Measurements from ENCODE around the gene MED9.

MED9 gene

DNA sequence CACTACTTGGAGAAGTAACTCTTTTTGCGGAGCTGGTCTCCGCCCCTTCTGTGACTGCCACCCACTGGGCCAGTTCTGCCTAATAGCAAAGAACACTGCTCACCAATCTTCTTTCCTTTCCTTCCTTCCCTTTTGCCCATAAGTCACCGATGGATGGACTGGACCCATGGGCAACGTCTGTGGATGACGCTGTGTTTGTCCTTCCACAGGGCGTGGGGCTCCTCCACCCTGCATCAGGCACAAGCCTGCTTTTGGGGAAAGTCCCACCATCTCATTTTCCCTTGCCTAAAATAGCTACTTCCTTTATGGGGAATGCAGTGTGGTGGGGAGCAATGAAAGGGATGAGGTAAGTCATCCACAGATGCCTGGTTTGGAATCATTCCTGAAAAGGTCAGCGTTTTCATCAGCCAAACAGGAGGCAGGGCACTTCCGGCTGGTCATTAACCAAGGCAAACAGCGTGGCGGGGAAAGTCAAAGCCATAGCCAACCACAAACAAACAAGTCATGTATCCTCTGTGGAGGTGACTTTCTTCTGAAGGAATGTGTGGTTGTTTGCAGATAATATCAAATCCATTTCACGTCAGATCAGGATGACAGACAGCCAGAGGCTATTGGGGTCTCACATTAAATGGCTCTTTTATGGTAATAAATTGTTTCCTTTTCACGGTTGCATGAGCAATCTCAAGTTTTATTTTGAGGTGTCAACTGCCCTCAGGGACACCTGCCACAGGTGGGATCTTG lies 30.7 kb upstream of the MED9 start:
- no peaks in the 10 kb centered on the region for H3K36me3 ChIP-seq (ENCODE audit: insufficient read depth, low read length)
- H3K27me3 ChIP-seq (ENCODE audit: insufficient read depth, low read length, poor library complexity) = no peaks in the 10 kb centered on the region
- no peaks in the 10 kb centered on the region for H3K9me3 ChIP-seq (ENCODE audit: insufficient read depth, low read length, severe bottlenecking)
- no peak for TF ChIP-seq EZH2 (IDR thresholded peaks at IDR 0.05; ENCODE audit: borderline replicate concordance, low read depth, low read length, severe bottlenecking)
- TF ChIP-seq, protein P1, sequence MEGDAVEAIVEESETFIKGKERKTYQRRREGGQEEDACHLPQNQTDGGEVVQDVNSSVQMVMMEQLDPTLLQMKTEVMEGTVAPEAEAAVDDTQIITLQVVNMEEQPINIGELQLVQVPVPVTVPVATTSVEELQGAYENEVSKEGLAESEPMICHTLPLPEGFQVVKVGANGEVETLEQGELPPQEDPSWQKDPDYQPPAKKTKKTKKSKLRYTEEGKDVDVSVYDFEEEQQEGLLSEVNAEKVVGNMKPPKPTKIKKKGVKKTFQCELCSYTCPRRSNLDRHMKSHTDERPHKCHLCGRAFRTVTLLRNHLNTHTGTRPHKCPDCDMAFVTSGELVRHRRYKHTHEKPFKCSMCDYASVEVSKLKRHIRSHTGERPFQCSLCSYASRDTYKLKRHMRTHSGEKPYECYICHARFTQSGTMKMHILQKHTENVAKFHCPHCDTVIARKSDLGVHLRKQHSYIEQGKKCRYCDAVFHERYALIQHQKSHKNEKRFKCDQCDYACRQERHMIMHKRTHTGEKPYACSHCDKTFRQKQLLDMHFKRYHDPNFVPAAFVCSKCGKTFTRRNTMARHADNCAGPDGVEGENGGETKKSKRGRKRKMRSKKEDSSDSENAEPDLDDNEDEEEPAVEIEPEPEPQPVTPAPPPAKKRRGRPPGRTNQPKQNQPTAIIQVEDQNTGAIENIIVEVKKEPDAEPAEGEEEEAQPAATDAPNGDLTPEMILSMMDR (IDR thresholded peaks at IDR 0.05; ENCODE audit: borderline replicate concordance, extremely low read depth, low read length, poor library complexity, severe bottlenecking) = no peak
- ATAC-seq (ENCODE audit: insufficient read depth, low read depth) = no peak
- no peak overlapping the region for H3K27ac ChIP-seq (ENCODE audit: low read length)
- no peaks in the 10 kb centered on the region for H4K20me1 ChIP-seq (ENCODE audit: insufficient read depth, low read length)
- no peak overlapping the region for H3K9ac ChIP-seq (ENCODE audit: low read depth, low read length)
- no peak overlapping the region for H3K4me2 ChIP-seq (ENCODE audit: insufficient read depth, low read length)
- DNase-seq = no peak
- H3K4me3 ChIP-seq (ENCODE audit: low read depth in 1 of 2, low read length in 2 of 2) = no peak overlapping the region
- H3K79me2 ChIP-seq (ENCODE audit: insufficient read depth, low read length) = no peaks in the 10 kb centered on the region
- no peaks in the 10 kb centered on the region; the same call in 1 of the 2 replicates for H3K4me1 ChIP-seq (ENCODE audit: insufficient read depth, low read length)
- no peak overlapping the region for H2AFZ ChIP-seq (ENCODE audit: low read depth, low read length)

DNA sequence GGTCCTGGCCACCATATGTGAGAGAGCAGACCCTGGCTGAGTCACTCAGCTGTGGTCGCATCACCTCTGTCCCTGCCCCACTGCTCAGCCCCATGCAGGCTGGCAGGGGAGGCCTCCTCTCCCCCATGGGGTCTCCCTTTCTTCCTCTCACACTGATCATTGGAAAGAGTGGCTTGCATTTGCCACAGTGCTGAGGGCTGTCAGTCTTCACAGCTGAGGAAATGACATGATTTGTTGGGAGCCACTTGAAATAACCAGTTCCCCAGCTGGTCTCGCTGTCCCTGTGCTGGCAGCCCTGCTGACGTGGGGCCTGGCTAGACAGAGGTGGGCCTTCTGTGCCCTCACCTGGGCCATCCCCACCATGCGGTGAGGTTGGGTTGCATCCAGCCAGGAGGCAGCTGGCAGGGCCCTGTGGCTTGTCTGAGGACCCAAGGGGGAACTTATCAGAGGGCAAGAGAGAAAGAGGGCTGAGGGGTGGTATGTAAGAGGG lies 30.1 kb upstream of the MED9 start:
- no peak overlapping the region for H2AFZ ChIP-seq (ENCODE audit: low read depth, low read length)
- no peaks in the 10 kb centered on the region for H4K20me1 ChIP-seq (ENCODE audit: insufficient read depth, low read length)
- no peak overlapping the region; the same call in 1 of the 2 replicates for H3K27ac ChIP-seq (ENCODE audit: low read length)
- H3K4me3 ChIP-seq (ENCODE audit: low read depth in 1 of 2, low read length in 2 of 2) = no peak overlapping the region
- no peak overlapping the region for H3K9ac ChIP-seq (ENCODE audit: low read depth, low read length)
- TF ChIP-seq, protein P1 (IDR thresholded peaks at IDR 0.05; ENCODE audit: borderline replicate concordance, extremely low read depth, low read length, poor library complexity, severe bottlenecking) = no peak
- TF ChIP-seq EZH2 (IDR thresholded peaks at IDR 0.05; ENCODE audit: borderline replicate concordance, low read depth, low read length, severe bottlenecking) = no peak
- H3K9me3 ChIP-seq (ENCODE audit: insufficient read depth, low read length, severe bottlenecking) = no peaks in the 10 kb centered on the region
- no peaks in the 10 kb centered on the region for H3K27me3 ChIP-seq (ENCODE audit: insufficient read depth, low read length, poor library complexity)
- no peaks in the 10 kb centered on the region; the same call in 1 of the 2 replicates for H3K4me1 ChIP-seq (ENCODE audit: insufficient read depth, low read length)
- no peak overlapping the region for H3K4me2 ChIP-seq (ENCODE audit: insufficient read depth, low read length)
- no peaks in the 10 kb centered on the region for H3K79me2 ChIP-seq (ENCODE audit: insufficient read depth, low read length)
- DNase-seq (no peak), ATAC-seq (ENCODE audit: insufficient read depth, low read depth) (peak; percentile 42; the same call in 1 of the 3 replicates)
- no peaks in the 10 kb centered on the region for H3K36me3 ChIP-seq (ENCODE audit: insufficient read depth, low read length)

DNA sequence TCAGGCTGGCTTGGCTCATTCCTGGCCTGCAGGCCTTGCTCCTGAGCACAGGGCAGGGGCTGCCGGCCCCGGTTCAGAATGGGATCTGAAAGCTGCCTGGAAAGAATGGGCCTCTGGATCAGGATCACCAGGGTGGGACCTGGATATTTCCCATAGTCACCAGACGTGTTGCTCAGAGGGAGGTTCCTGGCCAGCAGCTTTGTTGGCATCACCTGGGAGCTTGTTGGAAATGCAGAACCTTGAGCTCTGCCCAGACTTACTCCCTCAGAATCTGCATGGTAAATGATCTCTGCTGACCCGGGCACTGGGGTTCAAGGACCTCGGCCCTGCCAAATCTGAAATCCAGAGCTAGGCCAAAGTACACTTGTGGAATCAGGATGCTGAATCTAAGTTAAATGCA lies 29.5 kb upstream of the MED9 start:
- ATAC-seq (ENCODE audit: insufficient read depth, low read depth) (no peak), DNase-seq (no peak)
- H3K9me3 ChIP-seq (ENCODE audit: insufficient read depth, low read length, severe bottlenecking) = no peaks in the 10 kb centered on the region
- no peaks in the 10 kb centered on the region; the same call in 1 of the 2 replicates for H3K4me1 ChIP-seq (ENCODE audit: insufficient read depth, low read length)
- no peak overlapping the region for H3K9ac ChIP-seq (ENCODE audit: low read depth, low read length)
- no peaks in the 10 kb centered on the region for H3K79me2 ChIP-seq (ENCODE audit: insufficient read depth, low read length)
- no peak overlapping the region for H3K4me2 ChIP-seq (ENCODE audit: insufficient read depth, low read length)
- no peaks in the 10 kb centered on the region for H3K36me3 ChIP-seq (ENCODE audit: insufficient read depth, low read length)
- H3K27me3 ChIP-seq (ENCODE audit: insufficient read depth, low read length, poor library complexity) = no peaks in the 10 kb centered on the region
- no peaks in the 10 kb centered on the region for H4K20me1 ChIP-seq (ENCODE audit: insufficient read depth, low read length)
- no peak overlapping the region for H3K27ac ChIP-seq (ENCODE audit: low read length)
- no peak for TF ChIP-seq EZH2 (IDR thresholded peaks at IDR 0.05; ENCODE audit: borderline replicate concordance, low read depth, low read length, severe bottlenecking)
- TF ChIP-seq, protein P1 (IDR thresholded peaks at IDR 0.05; ENCODE audit: borderline replicate concordance, extremely low read depth, low read length, poor library complexity, severe bottlenecking) = no peak
- no peak overlapping the region for H3K4me3 ChIP-seq (ENCODE audit: low read depth in 1 of 2, low read length in 2 of 2)
- no peak overlapping the region for H2AFZ ChIP-seq (ENCODE audit: low read depth, low read length)
